HepG2 (cell line): ENCODE results near the gene TMEM132D. TPM values are rescaled to one million over a fixed set of nuclear protein-coding genes. Genes with fewer than 3 reads are reported as not detected.

Experiments used
- ATAC-seq: fragments of 200-7000 bp; cut with Tn5 transposase; 3 replicates; pipeline ENCODE4 v1.9.1; 2020; ENCODE audit warnings: mild to moderate bottlenecking, moderate library complexity
- BruUV-seq: library from RNA; stranded (reverse); fragments of 400-500 nt; replicated peaks from 2 replicates; lab custom pipeline; 2021; lab: Mats Ljungman, UMichigan
- CTCF ChIA-PET: fragments of 300-600 bp; formaldehyde crosslinking; extraction: SDS; loops from one replicate; lab custom pipeline; 2021; ENCODE audit warnings: low total read pairs, inconsistent platforms, low intra/inter-chr PET ratio; lab: Yijun Ruan, JAX
- POLR2A ChIA-PET: fragments of 350-600 bp; sonication (Branson Sonifier 250); formaldehyde crosslinking; loops from one replicate; lab custom pipeline; 2020; ENCODE audit warnings: antibody characterized with exemption, inconsistent platforms; lab: Yijun Ruan, JAX
- DNase-seq: peaks from one replicate; pipeline ENCODE4 v3.0.0-alpha.2; 2015; ENCODE audit warnings: low spot score
- FAIRE-seq: peaks from 3 replicates; lab custom pipeline; 2011; peaks lifted over from hg19 to GRCh38; lab: Jason Lieb, UNC
- H2AFZ ChIP-seq: one replicate; pipeline ENCODE4 v1.6.1; 2011; ENCODE audit warnings: low read length, inconsistent platforms
- H3K27ac ChIP-seq: fragments of 300-600 bp; 3 replicates; pipeline ENCODE4 v1.8.0; 2011; ENCODE audit warnings: mixed run types, mild to moderate bottlenecking, mixed read lengths, low read length, inconsistent platforms; ENCODE audit not compliant: insufficient read depth; ENCODE audit errors: extremely low read length
- H3K27me3 ChIP-seq, 2 experiments: fragments of 200-600 bp in 1 of 2; 2 replicates in 1 of 2; 3 replicates in 1 of 2; pipeline versions ENCODE4 v1.6.0 to v1.8.0; 2011; ENCODE audit warnings: low read length in 2 of 2, mild to moderate bottlenecking in 2 of 2, moderate library complexity in 2 of 2, inconsistent platforms in 1 of 2; ENCODE audit not compliant: insufficient read depth in 2 of 2, control insufficient read depth in 1 of 2
- H3K36me3 ChIP-seq, 2 experiments: fragments of 200-600 bp in 1 of 2; replicated peaks in 1 of 2; 2 replicates in 1 of 2; 3 replicates in 1 of 2; pipeline versions ENCODE4 v1.5.1 to v1.8.0; 2011; ENCODE audit warnings: low read length in 2 of 2, inconsistent platforms in 1 of 2; ENCODE audit not compliant: insufficient read depth in 2 of 2, control insufficient read depth in 1 of 2
- H3K4me1 ChIP-seq: 2 replicates; pipeline ENCODE4 v1.5.1; 2012; ENCODE audit warnings: low read length, inconsistent platforms; ENCODE audit not compliant: insufficient read depth
- H3K4me2 ChIP-seq: 2 replicates; pipeline ENCODE4 v1.6.0; 2011; ENCODE audit warnings: low read depth, low read length, inconsistent platforms
- H3K4me3 ChIP-seq, 3 experiments: fragments of 200-600 bp in 1 of 3; sonication (generic), shearing (Covaris generic) in 1 of 3; replicated peaks in 1 of 3; 2 replicates each; pipeline ENCODE4 v1.5.1; 2011 to 2016; ENCODE audit warnings: low read length in 3 of 3, inconsistent platforms in 2 of 3, low read depth in 2 of 3, mild to moderate bottlenecking in 2 of 3, control low read depth in 1 of 3, mixed read lengths in 1 of 3; ENCODE audit not compliant: insufficient read depth in 1 of 3
- H3K79me2 ChIP-seq: one replicate; pipeline ENCODE4 v1.6.1; 2011; ENCODE audit warnings: low read length, inconsistent platforms; ENCODE audit not compliant: insufficient read depth
- H3K9ac ChIP-seq: 2 replicates; pipeline ENCODE4 v1.6.0; 2011; ENCODE audit warnings: mild to moderate bottlenecking, low read depth, low read length, inconsistent platforms; ENCODE audit not compliant: insufficient read depth
- H3K9me3 ChIP-seq: 2 replicates; pipeline ENCODE4 v1.5.1; 2012; ENCODE audit warnings: mild to moderate bottlenecking, low read length
- H4K20me1 ChIP-seq: 2 replicates; pipeline ENCODE4 v1.6.0; 2011; ENCODE audit warnings: inconsistent platforms, mild to moderate bottlenecking, low read length, moderate library complexity; ENCODE audit not compliant: insufficient read depth
- DNMT1 ChIP-seq: sonication (generic); formaldehyde crosslinking; IDR thresholded peaks from 2 replicates; pipeline ENCODE4 v1.5.1; 2020; ENCODE audit warnings: mild to moderate bottlenecking, missing genetic modification reagents
- ELF3 ChIP-seq: IDR thresholded peaks from 2 replicates; pipeline ENCODE4 v1.6.1; 2016; ENCODE audit warnings: missing genetic modification reagents, missing compliant biosample characterization
- FOXK2 ChIP-seq: fragments of 450-650 bp; IDR thresholded peaks from 2 replicates; pipeline ENCODE4 v1.6.1; 2016
- HNF4G ChIP-seq, 2 experiments: sonication (generic) in 1 of 2; formaldehyde crosslinking in 1 of 2; IDR thresholded peaks; 2 replicates each; pipeline versions ENCODE4 v1.4.0 to v1.6.1; 2011 to 2020; ENCODE audit warnings: borderline replicate concordance in 2 of 2, low read depth in 2 of 2, mild to moderate bottlenecking in 2 of 2, low read length in 1 of 2, missing genetic modification reagents in 1 of 2, moderate library complexity in 1 of 2
- MED8 ChIP-seq: sonication (generic); formaldehyde crosslinking; IDR thresholded peaks from 2 replicates; pipeline ENCODE4 v1.8.1; 2023; ENCODE audit warnings: mild to moderate bottlenecking, missing genetic modification reagents; ENCODE audit not compliant: insufficient replicate concordance
- MEIS1 ChIP-seq: sonication (generic); formaldehyde crosslinking; IDR thresholded peaks from 2 replicates; pipeline ENCODE4 v1.9.0; 2021; ENCODE audit warnings: mild to moderate bottlenecking, missing genetic modification reagents, moderate library complexity, borderline replicate concordance
- MIER2 ChIP-seq: IDR thresholded peaks from 2 replicates; pipeline ENCODE4 v1.6.1; 2016; ENCODE audit warnings: missing biosample characterization, missing genetic modification reagents
- STAG1 ChIP-seq: sonication (generic); formaldehyde crosslinking; IDR thresholded peaks from 2 replicates; pipeline ENCODE4 v1.4.0; 2020; ENCODE audit warnings: missing genetic modification reagents
- ZNF142 ChIP-seq: sonication (generic); formaldehyde crosslinking; IDR thresholded peaks from 2 replicates; pipeline ENCODE4 v1.4.0; 2020; ENCODE audit warnings: missing genetic modification reagents
- ZNF782 ChIP-seq: sonication (generic); formaldehyde crosslinking; IDR thresholded peaks from 2 replicates; pipeline ENCODE4 v1.4.0; 2020; ENCODE audit warnings: missing genetic modification reagents, mild to moderate bottlenecking, borderline replicate concordance
- in situ Hi-C: cut with HindIII; loops from 2 replicates; pipeline ENCODE4 v1.10.0; 2017; ENCODE audit warnings: low pct_unique_long_range_greater_than_20kb; ENCODE audit not compliant: extremely low pct_ligation_motif_present
- intact Hi-C: fragments of 100-400 bp; cut with micrococcal nuclease; formaldehyde crosslinking; loops from one replicate; pipeline ENCODE4 v1.10.0; 2022; ENCODE audit not compliant: unreplicated experiment
- polyA plus RNA-seq, 8 experiments: library from polyadenylated mRNA; depleted of rRNA in 3 of 8; stranded (reverse) in 7 of 8; unstranded in 1 of 8; fragments of >200 nt; fragmentation: Illumina TruSeq in 4 of 8; extraction: Trizol in 4 of 8; gene quantifications; 2 replicates each; pipeline versions ENCODE4 v1.2.1 to v1.2.3, GENCODE V29; 2011 to 2016; ENCODE audit warnings: low read depth in 4 of 8, missing spikeins in 1 of 8, mixed read lengths in 1 of 8; ENCODE audit not compliant: insufficient read depth in 1 of 8
- total RNA-seq, 5 experiments: library from RNA; depleted of rRNA; stranded (reverse); fragments of >200 nt; fragmentation: Illumina TruSeq; extraction: Trizol; gene quantifications; 2 replicates each; pipeline ENCODE4 v1.2.3, GENCODE V29; 2016; ENCODE audit warnings: low read depth in 1 of 5
- TF ChIP-seq, protein P1 (sequence below): sonication (generic); formaldehyde crosslinking; IDR thresholded peaks from 2 replicates; pipeline ENCODE4 v1.5.1; 2020; ENCODE audit warnings: missing genetic modification reagents, mild to moderate bottlenecking, borderline replicate concordance

The TMEM132D gene
- total and polyA plus RNA-seq, 2 of the 13 experiments (the other 11 are each of a cell fraction or from before 2014, with no cell fraction given) = not detected

GRCh38 chr12:129296671-129297070 is 607.2 kb downstream of the TMEM132D start:
- Histone ChIP-seq H3K4me2 (no peak overlapping the region), H3K4me3 (no peak overlapping the region), H3K79me2 (no peaks in the 10 kb centered on the region), H3K27me3 (no peaks in the 10 kb centered on the region), H3K36me3 (no peaks in the 10 kb centered on the region), H3K9ac (no peak overlapping the region), H2AFZ (no peak overlapping the region), H3K4me1 (no peaks in the 10 kb centered on the region), H4K20me1 (no peaks in the 10 kb centered on the region), H3K9me3 (0 out of 2 replicates have a peak, but pooled peaks cover 4% of the 10 kb centered on the region), H3K27ac (no peak overlapping the region)
- CTCF ChIA-PET = no interaction called here
- TF ChIP-seq ZNF782 = no peak
- TF ChIP-seq ELF3 = no peak
- no peak for TF ChIP-seq DNMT1 (CRISPR knock-in tag)
- TF ChIP-seq MEIS1 (CRISPR knock-in tag) = no peak
- no peak for TF ChIP-seq MED8 (CRISPR knock-in tag)
- TF ChIP-seq STAG1 (CRISPR knock-in tag) = no peak
- no peak for TF ChIP-seq MIER2 (CRISPR knock-in tag)
- TF ChIP-seq HNF4G (IDR thresholded peaks at IDR 0.05; ENCODE audit: borderline replicate concordance, low read depth, low read length) = no peak
- TF ChIP-seq HNF4G (CRISPR knock-in tag; IDR thresholded peaks at IDR 0.05; ENCODE audit: borderline replicate concordance, low read depth) = no peak
- no peak for TF ChIP-seq FOXK2
- no peak for TF ChIP-seq ZNF142 (CRISPR knock-in tag)
- TF ChIP-seq, protein P1, sequence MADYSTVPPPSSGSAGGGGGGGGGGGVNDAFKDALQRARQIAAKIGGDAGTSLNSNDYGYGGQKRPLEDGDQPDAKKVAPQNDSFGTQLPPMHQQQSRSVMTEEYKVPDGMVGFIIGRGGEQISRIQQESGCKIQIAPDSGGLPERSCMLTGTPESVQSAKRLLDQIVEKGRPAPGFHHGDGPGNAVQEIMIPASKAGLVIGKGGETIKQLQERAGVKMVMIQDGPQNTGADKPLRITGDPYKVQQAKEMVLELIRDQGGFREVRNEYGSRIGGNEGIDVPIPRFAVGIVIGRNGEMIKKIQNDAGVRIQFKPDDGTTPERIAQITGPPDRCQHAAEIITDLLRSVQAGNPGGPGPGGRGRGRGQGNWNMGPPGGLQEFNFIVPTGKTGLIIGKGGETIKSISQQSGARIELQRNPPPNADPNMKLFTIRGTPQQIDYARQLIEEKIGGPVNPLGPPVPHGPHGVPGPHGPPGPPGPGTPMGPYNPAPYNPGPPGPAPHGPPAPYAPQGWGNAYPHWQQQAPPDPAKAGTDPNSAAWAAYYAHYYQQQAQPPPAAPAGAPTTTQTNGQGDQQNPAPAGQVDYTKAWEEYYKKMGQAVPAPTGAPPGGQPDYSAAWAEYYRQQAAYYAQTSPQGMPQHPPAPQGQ (CRISPR knock-in tag) = no peak
- DNase-seq (no peak), FAIRE-seq (no peak), ATAC-seq (no peak)
- no TSS peak for BruUV-seq
- intact Hi-C loops = no loop called here
- in situ Hi-C loops = no loop called here
- POLR2A ChIA-PET = no interaction called here
